T-helper 2 cell treated with Interferon-gamma antibody and Interleukin-4, amounts not matched to agents 100 ng/mL and 5 ng/mL, for 36 hours (primary cell): ENCODE data around the gene FAF1. TPM values are rescaled to one million over a fixed set of nuclear protein-coding genes. Genes with fewer than 3 reads are reported as not detected.
"Not testable (repeated sequence)": the region's sequence is repeated elsewhere in the genome, so short reads cannot be mapped to it uniquely, and the experiment has no call there.

Source experiments
- intact Hi-C: fragments of 100-400 bp; cut with micrococcal nuclease; formaldehyde crosslinking; loops from one replicate; pipeline ENCODE4 v1.15.1; 2023
- total RNA-seq: library from RNA; stranded (reverse); gene quantifications from 2 replicates; pipeline ENCODE4 v1.2.3, GENCODE V29; 2022

FAF1 gene
- total RNA-seq, 1 donor from 2014 or later, result 77.9 TPM

DNA sequence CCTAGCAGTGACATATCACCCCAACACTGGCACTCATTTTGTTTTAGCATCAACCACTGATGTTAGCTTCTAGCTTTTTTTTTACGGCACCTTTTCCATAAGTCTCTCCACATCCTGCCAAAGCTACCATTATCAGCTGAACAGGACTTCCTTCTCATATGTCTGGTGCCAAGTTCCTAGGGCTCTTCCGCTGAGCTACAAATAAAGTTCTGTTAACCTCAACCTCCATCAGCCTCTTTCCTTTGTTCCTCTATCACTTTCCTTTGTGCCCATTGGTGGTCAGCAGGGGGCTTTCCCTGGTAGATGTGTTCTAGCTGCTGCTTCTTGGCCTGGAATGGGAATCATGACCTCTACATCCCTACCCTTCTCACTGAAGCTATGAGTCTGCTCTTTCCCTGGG is 163.8 kb downstream of the FAF1 start:
- intact Hi-C loops, result no loop called here

DNA sequence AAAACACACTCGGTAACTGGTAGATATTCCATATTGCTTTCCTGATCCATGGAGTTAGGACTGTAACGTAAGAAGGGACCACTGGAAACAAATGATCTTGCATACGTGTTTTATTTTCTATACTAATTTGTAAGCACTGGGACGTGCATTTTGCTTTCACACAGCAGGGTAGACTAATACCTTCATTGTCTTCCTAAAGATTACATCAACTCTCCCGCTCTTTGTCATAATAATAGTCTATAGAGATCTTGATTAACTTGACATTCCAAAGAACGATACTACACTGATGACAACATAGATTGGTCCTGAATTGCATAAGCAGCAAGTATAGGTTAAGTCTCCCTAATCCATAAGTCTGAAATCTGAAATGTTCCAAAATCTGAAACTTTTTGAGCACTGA is 166.5 kb downstream of the FAF1 start:
- intact Hi-C loops, result no loop called here

DNA sequence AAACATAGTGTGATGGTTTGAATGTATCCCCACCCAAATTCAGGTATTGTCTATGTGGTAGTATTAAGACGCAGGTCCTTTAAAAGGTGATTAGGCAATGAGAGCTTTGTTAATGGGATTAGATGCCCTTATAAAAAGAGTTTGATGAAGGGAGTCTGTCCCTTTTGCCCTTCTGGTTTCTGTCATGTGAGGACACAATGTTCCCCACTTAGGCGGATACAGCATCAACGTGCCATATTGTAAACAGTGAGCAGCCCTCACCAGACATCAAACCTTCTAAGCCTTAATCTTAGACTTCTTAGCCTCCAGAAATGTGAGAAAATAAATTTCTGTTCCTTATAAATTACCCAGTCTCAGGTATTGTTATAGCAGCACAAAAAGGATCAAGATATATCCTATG is 172.8 kb downstream of the FAF1 start:
- intact Hi-C loops, result no loop called here

DNA sequence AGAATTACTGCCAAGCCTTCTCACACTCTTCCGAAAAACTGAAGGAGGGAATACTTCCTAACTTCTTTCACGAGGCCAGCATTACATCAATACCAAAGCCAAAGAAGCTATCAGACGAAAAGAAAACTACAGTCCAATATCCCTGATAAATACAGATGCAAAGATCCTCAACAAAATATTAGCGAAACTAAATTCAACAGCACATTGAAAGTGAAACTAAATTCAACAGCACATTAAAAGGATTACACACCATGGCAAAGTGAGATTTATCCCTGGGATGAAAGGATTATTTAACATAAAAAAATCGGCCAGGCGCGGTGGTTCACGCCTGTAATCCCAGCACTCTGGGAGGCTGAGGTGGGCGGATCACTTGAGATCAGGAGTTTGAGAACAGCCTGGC is 176.8 kb downstream of the FAF1 start:
- intact Hi-C loops, result no loop called here

DNA sequence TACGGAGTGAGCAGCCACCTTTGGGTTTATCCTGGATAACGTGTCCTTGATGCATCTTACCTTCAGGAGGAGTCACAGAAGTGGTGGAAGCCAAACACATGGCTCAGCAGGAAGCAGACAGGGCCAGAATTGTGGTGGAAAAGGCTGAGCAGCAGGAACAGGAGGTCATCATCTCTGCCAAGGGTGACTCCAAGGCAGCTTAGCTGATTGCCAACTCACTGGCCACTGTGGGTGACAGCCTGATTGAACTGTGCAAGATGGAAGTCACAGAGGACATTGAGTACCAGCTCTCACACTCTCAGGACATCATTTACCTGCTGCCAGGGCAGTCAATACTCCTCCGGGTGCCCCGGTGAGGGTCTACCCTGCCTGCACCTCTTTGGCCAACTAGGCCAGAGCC is 179.3 kb downstream of the FAF1 start:
- intact Hi-C loops, result no loop called here

DNA sequence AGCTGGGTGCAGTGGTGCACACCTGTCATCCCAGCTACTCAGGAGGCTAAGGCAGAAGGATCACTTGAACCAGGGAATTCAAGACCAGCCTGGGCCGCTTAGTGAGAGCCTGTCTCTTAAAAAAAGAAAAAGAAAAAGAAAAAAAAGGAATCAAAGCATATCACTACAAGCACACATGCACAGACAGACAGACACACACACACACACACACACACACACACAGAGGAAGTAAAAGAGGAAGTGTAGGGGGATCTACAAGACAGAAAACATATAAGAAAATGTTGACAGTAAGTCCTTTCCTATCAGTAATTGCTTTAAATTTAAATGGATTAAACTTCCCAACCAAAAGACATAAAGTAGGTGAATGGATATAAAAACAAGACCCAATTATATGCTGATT is 180.3 kb downstream of the FAF1 start:
- intact Hi-C loops, result loop anchor here (10.0 kb wide), 1 partner anchor 185 kb away; the partner anchor contains the start of gene FAF1

DNA sequence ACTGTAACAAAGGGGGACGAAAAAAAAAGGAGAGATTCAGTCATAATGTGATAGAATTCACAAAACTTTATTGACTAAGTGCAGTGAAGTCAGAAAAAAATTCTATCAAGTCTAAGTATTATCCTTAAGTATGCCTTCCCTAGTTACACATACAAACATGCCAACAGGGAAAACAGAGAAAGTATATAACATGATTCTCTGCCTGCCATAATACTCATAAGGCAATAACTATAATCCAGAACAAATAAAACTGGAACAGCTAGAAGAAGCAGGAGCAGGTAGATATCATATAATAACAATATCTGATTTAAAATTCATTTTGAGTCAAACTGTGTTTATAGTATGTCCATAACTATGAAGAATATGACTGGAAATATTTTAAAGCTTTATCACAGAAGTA is 184.3 kb downstream of the FAF1 start:
- intact Hi-C loops, result loop anchor here (10.0 kb wide), 1 partner anchor 189 kb away; the partner anchor contains the start of gene FAF1

DNA sequence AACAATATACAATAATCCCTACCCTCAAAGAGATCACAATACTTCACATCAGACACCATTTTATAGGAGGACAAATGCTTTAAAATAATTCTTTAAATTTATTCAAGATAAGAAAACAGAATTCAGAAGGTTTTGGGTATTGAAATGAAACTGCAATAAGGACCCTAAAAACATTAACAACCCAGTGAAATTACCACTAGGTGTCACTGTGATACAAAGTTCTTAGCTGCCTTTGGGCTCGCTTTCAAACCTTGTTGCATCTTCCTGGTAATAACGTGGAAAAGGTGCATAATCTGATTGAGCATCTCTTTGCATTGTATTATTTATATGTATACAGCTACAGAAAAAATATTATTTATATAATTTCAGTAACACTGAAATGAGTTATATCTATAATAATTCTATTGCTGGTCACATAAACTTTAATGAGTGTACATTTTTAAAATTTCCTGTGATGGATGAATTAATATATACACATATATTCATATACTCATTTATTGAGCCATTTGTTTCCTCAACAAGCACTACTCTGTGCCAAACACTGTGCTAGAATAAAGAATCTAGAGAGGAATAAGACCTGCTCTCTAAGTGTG is 185.2 kb downstream of the FAF1 start:
- intact Hi-C loops, result loop anchor here (1.0 to 10.0 kb wide), 2 partner anchors 190 to 414 kb away; partner anchors contain the start of gene FAF1

DNA sequence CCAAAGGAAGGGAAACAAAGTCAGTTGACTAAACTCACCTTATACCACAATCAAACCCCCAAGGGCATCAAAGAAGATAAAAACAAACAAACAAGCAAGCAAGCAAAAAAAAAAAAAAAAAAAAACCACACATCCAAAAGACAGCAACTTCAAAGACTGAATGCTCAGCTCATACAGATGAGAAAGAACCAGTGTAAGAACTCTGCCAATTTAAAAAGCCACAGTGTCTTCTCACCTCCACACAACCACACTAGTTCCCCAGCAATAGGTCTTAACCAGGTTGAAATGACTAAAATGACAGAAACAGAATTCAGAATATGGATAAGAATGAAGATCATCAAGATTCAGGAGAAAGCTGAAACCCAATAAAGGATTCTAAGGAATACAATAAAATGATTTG is 193.4 kb downstream of the FAF1 start:
- intact Hi-C loops, result no loop called here

DNA sequence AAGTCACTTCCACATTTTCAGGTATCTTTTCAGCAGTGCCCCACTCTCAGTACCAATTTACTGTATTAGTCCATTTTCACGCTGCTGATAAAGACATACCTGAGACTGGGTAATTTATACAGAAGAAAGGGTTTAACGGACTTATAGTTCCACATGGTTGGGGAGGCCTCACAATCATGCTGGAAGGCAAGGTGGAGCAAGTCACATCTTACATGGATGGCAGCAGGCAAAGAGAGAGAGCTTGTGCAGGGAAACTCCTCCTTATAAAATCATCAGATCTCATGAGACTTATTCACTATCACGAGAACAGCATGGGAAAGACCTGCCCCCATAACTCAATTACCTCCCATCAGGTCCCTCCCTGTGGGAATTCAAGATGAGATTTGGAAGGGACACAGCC is 203.5 kb downstream of the FAF1 start:
- intact Hi-C loops, result not testable (repeated sequence)

DNA sequence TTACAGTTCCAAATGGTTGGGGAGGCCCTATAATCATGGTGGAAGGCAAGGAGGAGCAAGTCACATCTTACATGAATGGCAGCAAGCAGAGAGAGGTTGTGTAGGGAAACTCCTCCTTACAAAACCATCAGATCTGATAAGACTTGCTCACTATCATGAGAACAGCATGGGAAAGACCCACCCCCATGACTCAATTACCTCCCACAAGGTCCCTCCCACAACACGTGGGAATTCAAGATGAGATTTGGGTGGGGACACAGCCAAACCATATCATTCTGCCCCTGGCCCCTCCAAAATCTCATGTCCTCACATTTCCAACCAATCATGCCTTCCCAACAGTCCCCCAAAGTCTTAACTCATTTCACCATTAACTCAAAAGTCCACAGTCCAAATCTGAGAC is 205.3 kb downstream of the FAF1 start:
- intact Hi-C loops, result not testable (repeated sequence)

DNA sequence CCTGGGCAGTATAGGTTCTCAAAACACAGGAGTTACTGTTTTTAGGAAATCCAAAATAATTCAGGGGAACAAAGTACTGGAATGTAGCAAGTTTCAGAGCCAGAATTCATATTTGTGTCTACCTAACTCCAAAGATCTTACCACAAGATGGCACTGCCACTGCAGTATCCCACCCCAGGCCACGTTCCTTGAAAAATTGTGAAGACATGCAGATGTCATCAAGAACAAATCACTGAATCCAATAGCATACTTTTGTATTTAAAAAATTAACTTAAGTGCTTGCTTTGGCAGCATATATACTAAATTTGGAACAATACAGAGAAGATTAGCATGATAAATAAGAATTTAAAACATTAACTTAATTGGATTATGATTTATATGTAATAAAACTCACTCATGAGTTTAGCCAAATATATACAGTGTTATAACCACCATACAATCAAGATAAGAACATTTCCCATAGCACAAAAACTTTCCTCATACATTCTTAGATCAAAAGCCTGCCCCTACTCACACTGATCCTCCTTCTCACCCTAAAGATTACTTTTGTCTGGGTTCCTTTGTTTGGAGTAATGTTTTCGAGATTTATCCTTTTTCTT is 209.9 kb downstream of the FAF1 start:
- intact Hi-C loops, result no loop called here

DNA sequence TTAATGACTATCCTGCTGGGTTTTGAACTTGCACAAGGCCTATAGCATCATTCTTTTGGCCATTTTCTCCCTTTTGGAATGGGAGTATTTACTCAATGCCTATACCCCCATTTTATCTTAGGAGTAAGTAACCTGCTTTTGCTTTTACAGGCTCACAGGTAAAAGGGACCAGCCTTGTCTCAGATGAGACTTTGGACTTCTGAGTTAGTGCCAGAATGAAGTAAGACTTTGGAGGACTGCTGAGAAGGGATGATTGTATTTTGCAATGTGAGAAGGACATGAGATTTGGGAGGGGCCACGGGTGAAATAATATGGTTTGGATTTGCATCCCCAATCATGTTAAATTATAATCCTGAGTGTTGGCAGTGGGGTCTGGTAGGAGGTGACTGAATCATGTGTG is 212.7 kb downstream of the FAF1 start:
- intact Hi-C loops, result no loop called here

DNA sequence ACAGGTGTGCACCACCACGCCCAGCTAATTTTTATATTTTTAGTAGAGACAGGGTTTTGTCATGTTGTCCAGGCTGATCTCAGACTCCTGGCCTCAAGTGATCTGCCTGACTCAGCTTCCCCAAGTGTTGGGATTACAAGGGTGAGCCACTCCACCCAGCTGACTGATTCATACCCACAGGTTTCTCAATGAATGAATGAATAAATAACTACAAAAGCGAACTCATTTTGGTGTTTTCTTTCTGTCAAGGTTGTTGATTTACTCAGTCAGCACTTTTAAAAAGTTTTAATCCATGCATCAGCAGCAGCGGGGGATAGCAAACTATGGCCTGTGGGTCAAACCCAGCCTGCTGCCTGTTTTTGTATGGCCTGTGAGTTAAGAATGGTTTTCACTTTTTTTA is 217.5 kb downstream of the FAF1 start:
- intact Hi-C loops, result no loop called here

DNA sequence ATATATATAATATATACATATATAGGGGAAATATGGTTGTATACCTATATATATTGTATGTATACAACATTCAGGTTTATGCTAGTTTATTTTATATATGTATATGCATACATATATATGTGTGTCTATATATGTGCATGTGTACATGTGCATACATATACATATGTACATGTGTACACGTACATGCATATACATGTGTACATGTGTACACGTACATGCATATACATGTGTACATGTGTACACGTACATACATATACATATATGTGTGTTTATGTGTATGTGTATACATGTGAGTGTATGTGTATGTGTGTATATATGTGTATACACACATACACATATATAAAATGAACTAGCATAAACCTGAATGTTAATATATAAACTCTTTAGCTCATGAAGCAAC is 220.9 kb downstream of the FAF1 start:
- intact Hi-C loops, result no loop called here

DNA sequence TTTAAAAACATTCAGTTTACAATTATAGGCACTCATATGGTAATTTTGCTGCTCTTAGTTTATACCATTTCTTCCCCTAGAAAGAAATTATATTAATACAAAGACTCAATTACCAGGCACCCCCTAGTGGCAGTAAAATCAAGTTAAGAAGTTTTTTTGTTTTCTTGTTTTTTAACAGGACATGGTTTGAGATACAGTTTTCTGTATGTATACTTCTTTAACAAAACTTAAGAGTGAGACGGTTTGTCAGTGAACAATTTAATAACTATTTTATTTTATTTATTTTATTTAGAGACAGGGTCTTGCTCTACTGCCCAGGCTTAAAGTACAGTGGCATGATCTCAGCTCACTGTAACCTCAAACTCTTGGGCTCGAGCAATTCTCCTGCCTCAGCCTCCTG is 224.6 kb downstream of the FAF1 start:
- intact Hi-C loops, result loop anchor here (1.0 kb wide), 1 partner anchor 367 kb away; no protein-coding TSS in a partner anchor

DNA sequence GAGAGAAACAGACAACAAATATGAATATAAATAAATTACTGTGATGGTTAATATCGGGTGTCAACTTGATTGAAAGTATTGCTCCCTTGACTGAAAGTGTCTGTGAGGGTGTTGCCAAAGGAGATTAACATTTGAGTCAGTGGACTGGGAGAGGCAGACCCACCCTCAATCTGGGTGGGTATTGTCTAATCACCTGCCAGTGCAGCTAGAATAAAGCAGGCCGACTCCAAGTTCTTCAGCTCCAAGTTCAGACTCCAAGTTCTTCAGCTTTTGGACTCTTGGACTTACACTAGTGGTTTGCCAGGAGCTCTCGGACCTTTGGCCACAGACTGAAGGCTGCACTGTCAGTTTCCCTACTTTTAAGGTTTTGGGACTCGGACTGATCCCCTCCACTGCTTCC is 232.5 kb downstream of the FAF1 start:
- intact Hi-C loops, result not testable (repeated sequence)

DNA sequence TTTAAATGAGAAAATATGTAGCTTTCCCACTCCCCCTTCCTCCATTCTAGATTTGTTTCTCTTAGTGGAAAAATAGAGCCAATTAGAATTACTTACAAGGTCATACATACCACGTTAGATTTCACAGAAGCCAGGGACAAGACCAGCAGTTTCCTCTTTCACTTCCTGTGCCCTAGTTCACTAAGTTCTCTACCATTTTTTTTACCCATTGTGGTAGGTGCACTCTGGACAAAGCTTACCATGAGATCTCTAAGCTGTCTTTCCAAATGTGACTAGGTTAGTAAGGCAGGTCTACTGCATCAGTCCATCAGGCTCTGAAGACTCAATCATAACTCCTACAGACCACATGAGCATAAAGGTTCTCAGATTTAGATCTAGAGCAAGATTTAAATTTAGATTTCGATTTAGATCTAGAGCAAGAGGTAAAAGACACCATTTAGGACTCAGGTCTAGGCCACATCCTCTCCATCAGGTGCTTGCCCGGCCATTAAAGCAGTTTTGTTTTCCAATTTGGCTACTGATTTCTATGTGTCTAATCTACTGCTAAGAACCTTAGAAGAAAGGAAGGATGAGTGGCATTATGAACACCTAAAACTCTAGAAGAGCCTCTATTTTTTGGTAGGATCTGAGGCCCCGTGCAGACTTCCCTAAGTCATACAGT is 235.3 kb downstream of the FAF1 start:
- intact Hi-C loops, result no loop called here

DNA sequence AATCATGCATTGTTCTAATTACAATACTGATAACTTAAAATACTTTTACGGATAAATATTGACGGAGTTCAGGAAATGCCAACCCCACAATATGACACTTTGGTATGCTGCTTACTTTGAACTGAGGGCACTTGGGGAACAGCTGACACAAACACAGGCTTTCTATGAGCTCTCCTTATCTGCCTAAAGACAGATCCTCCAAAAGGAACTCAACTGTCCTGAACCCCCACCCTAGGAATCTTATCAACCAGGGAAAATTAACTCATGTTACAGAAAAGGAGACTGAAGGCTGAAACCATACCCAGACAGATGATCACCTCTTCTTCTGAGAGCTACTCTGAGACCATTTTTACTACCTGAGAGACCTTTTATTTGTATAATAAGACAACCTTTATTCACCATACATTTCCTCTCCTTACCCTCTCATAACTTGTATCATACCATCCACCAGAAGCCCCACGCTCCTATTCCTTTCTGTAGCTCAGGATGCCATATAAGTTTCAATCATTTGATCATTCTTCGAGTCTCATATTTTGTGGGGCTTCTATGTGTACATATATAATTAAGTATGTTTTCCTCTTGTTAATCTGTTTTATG is 239.5 kb downstream of the FAF1 start:
- intact Hi-C loops, result no loop called here

DNA sequence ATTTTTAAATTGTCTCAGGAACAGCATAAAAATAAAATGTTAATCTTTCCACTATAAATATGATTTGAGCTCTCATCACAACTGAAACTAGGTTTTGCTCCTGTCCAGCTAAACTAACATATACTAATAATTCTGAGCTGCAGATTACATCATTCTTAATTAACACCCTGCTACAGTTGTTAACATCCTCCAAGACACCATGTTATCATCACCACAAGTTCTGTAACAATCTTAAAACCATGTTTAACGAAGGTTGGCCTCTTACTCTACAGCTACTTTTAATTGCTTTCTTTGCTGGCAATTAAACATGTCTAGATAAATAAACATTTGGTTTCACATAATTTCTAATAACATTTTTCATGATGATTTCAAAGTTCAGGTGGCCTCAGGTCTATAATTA is 240.9 kb downstream of the FAF1 start:
- intact Hi-C loops, result no loop called here

DNA sequence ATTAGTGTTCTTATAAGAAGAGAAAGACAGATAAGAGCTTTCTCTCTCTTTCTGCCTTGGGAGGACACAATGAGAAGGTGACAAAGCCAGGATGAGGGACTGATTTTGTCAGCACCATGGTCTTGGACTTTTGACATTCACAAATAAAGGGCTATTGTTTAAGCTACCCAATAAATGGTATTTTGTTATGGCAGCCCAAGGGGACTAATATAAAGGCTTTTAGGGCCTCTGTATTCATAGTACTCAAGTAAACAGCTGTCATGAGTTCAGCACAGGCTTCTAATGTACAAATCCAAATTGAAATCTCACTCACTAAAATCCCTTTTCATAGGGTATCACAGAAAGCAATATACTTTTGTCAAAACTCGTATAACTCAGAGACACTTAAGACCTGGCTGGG is 242.7 kb downstream of the FAF1 start:
- intact Hi-C loops, result no loop called here

DNA sequence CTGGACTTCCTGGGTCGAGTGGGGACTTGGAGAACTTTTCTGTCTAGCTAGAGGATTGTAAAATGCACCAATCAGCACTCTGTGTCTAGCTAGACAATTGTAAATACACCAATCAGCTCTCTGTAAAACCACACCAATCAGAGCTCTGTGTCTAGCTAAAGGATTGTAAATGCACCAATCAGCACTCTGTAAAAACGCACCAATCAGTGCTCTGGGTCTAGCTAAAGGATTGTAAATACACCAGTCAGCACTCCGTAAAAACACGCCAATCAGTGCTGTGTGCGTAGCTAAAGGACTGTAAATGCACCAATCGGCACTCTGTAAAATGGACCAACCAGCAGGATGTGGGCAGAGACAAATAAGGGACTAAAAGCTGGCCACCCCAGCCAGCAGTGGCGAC is 243.6 kb downstream of the FAF1 start:
- intact Hi-C loops, result not testable (repeated sequence)
